ENCODE data around the gene PDGFA.

Gene PDGFA

DNA sequence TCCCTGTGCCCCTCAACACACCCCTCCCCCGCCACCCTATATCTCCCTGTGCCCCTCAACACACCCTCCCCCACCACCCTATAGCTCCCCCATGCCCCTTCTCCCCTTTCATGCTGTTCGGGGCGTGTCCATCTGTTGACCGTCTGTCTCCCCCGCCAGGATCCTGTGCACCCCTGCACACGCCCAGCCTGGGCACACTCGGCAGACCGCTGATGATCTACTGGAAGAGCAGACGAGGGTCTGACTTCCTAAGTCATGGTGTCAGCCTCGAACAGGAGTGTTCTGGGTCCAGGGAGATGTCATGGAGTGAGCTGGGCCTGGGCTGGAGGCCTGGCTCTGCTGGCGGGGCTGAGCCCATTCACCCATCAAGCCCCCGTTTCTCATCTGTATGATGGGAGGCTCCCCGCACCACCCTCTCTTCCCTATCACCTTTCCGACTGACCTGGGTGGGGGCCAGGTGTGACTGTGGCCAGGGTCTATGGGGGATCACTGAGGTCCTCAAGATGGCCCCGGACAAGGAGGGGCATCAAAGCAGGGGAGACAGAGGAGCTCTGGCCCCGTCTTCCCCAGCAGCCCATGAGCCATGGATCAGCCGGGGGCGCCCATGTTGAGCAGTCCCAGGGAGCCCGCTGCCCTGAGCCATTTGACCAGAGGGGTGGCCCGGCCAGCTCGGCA lies 48.3 kb downstream of the PDGFA start:
- no peak for DNase-seq

DNA sequence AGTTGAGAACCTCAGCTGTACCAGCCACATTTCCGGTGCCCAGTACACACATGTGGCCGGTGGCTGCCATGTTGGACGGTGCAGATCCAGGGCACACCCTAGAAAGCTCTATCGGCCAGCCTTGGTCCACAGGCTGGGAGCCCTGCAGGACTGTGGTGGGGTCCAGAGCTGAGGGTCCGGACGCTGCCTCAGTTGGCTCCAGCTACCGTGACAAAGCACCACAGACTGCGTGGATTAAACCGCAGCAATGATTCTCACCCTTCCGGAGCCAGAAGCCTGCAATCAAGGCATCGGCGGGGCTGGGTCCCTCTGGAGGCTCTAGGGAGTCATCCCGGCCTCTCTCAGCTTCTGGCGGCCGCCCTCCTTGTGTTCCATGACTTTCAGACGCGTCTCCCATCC lies 50.1 kb downstream of the PDGFA start:
- no peak for DNase-seq

- no peak for DNase-seq
These were observed 50.7 kb downstream of the PDGFA start for GRCh38 chr7:468681-469562.

- no peak for DNase-seq
These were observed 51.6 kb downstream of the PDGFA start for GRCh38 chr7:467856-468545.

DNA sequence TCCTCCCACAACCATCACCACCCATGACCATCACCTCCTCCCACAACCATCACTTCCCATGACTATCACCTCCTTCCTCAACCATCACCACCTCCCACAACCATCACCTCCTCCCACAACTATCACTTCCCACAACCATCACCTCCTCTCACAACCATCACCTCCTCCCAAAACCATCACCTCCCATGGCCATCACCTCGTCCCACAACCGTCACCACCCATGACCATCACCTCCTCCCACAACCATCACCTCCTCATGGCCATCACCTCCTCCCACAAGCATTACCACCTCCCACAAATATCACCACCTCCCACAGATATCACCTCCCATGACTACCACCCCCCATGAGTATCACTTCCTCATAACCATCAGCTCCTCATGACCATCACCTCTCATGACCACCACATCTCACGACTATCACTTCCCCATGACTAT lies 52.2 kb downstream of the PDGFA start:
- DNase-seq: no peak

- no peak for DNase-seq
These were observed 53.0 kb downstream of the PDGFA start for GRCh38 chr7:466465-467191.

GRCh38 chr7:465710-466400 lies 53.8 kb downstream of the PDGFA start:
- DNase-seq: no peak

DNA sequence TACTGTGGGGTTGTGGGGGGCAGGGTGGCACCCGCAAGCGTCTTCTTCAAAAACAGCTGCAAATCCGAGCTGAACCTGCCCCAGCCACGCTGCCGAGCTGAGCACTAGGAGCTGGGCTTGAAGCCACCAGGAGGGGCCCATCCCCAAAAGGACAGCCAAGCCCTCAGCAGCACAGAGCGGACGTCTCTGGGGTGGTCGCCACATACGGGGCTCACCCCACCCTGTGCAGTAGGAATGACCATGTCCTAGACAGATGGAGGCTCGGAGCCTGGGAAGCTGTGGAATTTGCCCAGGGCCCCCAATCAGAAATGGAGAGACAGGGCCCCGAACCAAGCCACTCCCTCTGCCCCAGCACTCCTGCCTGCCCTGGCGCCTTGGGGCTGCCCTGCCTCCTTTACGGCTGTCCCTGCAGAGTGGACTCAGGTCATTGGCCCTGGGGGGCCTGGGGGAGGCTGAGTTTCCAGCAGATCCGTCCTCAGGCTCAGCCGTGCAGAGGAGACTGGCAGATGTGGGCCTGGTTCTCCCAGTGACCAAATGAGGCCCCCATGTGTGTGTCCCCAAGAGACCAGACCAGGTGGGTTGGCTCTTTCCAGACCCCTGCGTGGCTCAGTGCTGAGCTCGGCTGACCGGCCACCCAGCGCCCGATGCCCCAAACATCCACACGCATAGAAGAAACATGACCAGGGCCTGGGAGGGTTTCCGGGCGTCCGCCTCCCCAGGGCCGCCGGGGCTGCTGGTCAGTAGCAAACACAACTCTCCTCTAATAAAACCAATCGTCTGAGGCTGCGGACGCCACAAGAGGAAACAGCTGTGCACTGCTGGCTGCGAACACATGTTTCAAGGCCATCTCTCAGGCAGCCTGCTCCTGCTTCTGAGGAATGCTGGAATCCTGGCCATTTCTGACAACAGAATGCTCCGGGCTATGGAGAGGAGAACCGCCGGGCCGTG lies 54.9 kb downstream of the PDGFA start:
- DNase-seq: no peak

DNA sequence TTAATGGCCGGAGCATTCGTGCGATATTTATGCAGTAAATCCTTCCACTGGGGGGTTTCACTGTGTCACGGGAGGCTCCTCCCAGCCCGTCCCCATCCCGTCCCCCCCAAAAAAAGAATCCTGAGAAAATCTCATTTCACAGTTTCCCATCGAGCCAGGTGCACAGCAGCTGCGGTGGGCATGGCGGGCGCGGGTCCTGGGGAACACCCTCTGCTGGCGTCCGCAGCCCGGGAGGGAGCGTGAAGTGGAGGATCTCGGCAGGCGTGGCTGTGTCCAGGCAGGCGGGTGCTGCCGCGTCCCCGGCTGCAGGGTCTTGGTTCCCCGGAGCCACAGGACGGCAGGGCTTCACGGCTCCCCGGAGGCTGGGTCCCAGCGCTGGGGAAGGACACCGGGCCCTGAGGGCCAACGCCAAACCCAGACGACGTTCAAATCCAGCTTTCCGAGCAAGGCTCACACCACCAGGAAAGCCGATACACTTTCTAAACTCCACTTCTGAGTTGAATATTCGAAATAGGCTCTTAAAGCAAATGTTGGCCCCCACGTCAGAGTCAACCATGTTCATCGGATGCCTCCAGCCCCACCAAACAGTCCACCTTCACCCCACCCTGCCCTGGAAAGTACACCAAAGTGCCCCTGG lies 55.7 kb downstream of the PDGFA start:
- DNase-seq: no peak

GRCh38 chr7:463362-463781 lies 56.3 kb downstream of the PDGFA start:
- DNase-seq: no peak

DNA sequence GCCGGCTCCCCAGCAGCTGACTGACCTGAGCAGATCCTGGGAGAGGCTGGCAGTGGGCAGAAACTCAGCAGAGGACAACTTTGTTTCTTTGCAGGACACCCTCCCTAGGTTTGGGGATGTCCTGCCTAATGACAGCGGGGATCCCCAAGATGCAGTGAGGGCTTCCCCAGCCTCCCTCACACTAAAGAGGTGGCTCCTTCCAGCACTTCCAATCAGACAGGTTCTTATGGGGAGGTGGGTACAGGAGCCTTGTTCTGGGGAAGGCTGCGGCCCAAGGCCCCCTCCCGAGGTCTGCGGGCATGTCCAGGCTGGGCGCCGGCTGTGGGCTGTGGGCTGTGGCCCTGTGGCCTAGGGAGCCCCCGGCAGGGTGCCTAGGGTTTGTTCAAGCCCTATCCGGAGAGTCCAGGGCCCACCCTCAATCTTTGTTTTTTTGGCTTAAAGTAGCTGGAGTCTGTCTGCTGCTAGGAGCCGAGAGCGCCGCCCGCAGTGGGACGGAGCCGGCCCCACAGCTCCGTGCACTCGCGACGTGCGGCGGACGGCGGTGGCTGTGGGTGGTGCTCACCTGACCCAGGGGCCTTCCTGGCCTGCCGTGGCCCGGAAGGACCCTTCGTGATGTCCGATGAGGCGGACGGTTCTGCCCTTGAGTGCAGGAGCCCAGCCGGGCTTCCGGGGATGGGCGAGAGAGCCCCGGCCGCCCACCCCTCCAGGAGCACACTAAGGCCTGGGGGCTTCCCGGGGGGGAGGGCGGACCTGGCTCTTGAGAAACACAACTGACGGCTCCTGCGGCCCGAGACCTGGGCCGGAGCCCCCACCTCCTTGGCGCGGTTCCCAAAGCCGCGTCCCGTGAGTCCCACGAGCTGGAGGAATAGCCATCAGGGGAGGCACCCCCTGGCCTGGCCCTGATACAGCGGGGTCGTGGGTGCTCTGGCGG lies 57.2 kb downstream of the PDGFA start:
- DNase-seq: no peak

DNA sequence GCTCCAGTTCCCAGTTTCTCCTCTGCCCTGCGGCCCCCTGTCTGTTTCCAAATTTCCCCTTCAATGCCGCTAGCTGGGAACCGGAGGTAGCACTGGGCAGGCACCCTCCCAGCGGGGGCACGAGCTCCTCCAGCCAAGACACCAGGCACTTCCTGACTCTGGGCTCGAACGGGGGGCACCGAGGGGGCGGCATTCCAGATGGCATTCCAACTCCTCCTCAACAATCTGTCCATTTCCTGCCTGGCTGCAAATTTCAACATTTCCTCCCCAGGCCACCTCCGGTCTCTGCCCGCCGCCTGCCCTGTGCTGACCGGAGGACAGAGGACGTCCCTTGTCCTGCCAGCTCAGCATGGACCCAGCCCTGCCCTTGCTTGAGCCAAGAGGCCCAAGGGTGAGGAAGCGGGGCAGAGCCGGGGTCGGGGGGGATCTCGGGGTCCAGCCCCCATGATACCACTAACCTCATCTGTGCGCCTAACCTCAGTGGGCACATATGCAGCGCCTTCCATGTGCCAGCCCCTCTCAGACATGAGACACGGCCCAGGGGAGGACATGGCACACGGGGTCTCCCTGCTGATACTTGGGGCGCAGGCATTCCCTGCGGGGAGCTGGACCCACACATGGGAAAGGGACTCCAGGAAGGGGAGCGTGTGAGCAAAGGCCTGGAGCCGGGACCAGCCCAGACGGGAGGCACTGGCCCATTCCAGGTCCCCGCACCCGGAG lies 58.0 kb downstream of the PDGFA start:
- DNase-seq: no peak

- DNase-seq: no peak
These were observed 58.6 kb downstream of the PDGFA start for GRCh38 chr7:461117-461452.

- no peak for DNase-seq
These were observed 59.1 kb downstream of the PDGFA start for GRCh38 chr7:460374-461116.

DNA sequence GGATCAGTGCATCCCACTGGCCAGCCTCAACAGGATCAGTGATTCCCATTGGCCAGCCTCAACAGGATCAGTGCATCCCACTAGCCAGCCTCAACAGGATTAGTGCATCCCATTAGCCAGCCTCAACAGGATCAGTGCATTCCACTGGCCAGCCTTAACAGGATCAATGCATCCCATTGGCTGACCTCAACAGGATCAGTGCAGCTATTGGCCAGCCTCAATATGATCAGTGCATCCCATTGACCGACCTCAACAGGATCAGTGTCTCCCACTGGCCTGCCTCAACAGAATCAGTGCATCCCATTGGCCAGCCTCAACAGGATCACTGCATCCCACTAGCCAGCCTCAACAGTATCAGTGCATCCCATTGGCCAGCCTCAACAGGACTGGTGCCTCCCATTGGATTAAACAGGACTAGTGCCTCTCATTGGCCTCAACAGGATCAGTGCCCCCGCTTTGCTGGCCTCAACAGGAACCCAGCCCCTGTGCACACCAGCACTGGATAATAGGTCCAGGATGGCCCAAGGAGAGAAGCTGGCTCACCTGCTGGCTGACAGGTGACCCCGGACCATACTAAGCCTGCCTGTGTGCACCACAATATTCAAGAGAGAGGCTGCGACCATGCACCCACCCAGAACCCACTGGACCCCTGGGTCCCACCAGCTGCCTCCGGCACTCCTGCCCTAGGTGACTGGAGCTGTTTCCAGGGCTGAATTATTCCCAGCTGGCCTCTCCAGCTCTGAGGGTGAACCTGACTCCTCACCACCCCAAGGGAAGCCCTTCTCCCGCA lies 59.9 kb downstream of the PDGFA start:
- DNase-seq: no peak

- DNase-seq: no peak
These were observed 61.0 kb downstream of the PDGFA start for GRCh38 chr7:458511-459245.
